BLaER1 treated with 17β-estradiol and CSF1 and Interleukin-3, amounts not matched to agents 10 nM and 100 nM (cell line): Measurements from ENCODE around the gene CCL20.
"Not testable (repeated sequence)": the region's sequence is repeated elsewhere in the genome, so short reads cannot be mapped to it uniquely, and the experiment has no call there.

Source experiments
- H3K27ac ChIP-seq, 11 experiments: shearing (Covaris generic); formaldehyde crosslinking; 2 replicates each; pipeline ENCODE4 v1.8.1; 2022
- H3K27me3 ChIP-seq, 11 experiments: shearing (Covaris generic); formaldehyde crosslinking; 2 replicates each; pipeline ENCODE4 v1.8.1; 2022
- H3K36me3 ChIP-seq, 11 experiments: shearing (Covaris generic); formaldehyde crosslinking; 2 replicates each; pipeline ENCODE4 v1.8.1; 2022
- H3K4me1 ChIP-seq, 10 experiments: shearing (Covaris generic); formaldehyde crosslinking; 2 replicates each; pipeline ENCODE4 v1.8.1; 2022
- H3K4me2 ChIP-seq, 11 experiments: shearing (Covaris generic); formaldehyde crosslinking; 2 replicates each; pipeline ENCODE4 v1.8.1; 2022
- H3K4me3 ChIP-seq, 10 experiments: shearing (Covaris generic); formaldehyde crosslinking; 2 replicates each; pipeline ENCODE4 v1.8.1; 2022
- H3K9ac ChIP-seq, 11 experiments: shearing (Covaris generic); formaldehyde crosslinking; 2 replicates each; pipeline ENCODE4 v1.8.1; 2022
- H3K9me3 ChIP-seq, 11 experiments: shearing (Covaris generic); formaldehyde crosslinking; replicated peaks in 1 of 11; 2 replicates each; pipeline ENCODE4 v1.8.1; 2022
- H4K20me1 ChIP-seq, 11 experiments: shearing (Covaris generic); formaldehyde crosslinking; 2 replicates each; pipeline ENCODE4 v1.8.1; 2022
- Cebpa-rat ChIP-seq, 11 experiments: shearing (Covaris generic); IDR thresholded peaks; 2 replicates each; pipeline ENCODE4 v1.8.1; 2022

CCL20 gene

DNA sequence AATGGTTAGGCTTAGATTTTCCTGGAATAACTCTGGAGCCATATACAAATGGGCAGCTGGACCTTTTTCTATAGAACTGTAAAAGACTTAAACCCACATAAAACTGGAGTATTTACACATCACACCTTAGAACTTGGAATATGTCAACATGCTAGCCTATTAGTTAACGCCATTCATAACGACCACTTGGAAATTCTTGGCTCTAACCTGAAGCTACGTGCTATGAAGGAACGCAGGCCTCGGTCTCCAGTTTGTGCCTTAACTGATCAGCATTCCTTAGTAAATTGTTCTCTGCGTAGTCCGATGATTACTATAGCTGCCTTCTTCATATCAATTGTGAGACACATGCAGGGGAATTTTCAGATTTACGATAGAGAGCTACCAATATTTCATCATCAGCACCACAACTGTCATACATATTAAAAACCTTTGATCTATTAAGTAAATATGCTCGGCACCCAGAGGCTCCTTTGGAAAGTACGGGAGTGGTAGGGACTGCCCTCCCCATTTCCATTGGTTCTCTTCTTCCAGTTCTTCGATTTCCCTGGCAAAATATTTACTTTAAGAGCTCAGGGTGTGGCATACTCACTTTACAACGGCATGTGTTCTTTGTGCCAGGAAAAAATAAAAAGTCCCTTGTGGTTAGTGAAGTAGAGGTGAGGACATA, 17.5 kb upstream of the CCL20 start:
- Histone ChIP-seq H3K4me1 (no peaks in the 10 kb centered on the region), H3K4me3 (no peak overlapping the region), H3K9me3 (no peaks in the 10 kb centered on the region), H3K27ac (no peak overlapping the region), H3K27me3 (no peaks in the 10 kb centered on the region), H3K9ac (no peak overlapping the region), H3K4me2 (no peak overlapping the region), H3K36me3 (no peaks in the 10 kb centered on the region), H4K20me1 (no peaks in the 10 kb centered on the region)
- no peak for TF ChIP-seq Cebpa-rat (IDR thresholded peaks at IDR 0.05)

DNA sequence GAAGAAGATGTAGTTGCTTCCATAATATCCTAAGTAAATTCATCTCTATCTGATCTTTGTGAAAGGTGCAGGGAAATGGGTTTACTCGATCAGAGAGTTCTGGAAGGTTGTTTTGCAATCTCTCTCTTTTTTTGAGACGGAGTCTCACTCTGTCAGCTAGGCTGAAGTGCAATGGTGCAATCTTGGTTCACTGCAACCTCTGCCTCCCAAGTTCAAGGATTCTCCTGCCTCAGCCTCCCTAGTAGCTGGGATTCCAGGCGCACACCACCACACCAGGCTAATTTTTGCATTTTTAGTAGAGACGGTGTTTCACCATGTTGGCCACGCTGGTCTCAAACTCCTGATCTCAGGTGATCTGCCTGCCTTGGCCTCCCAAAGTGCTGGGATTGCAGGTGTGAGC, 16.9 kb upstream of the CCL20 start:
- not testable (repeated sequence) for H3K36me3 ChIP-seq, H3K27me3 ChIP-seq, H3K27ac ChIP-seq, H3K9ac ChIP-seq, H3K9me3 ChIP-seq, H4K20me1 ChIP-seq, H3K4me3 ChIP-seq, H3K4me1 ChIP-seq, H3K4me2 ChIP-seq

- no peak for TF ChIP-seq Cebpa-rat (IDR thresholded peaks at IDR 0.05)
- no peaks in the 10 kb centered on the region for H3K36me3 ChIP-seq
- H3K9me3 ChIP-seq = peaks cover 0 to 5% (median 3%) of the 10 kb centered on the region in 11 experiments; a peak in 10 of 22 replicates
- H3K9ac ChIP-seq = no peak overlapping the region
- H3K4me1 ChIP-seq = no peaks in the 10 kb centered on the region; a peak in 1 of 20 replicates
- no peak overlapping the region for H3K27ac ChIP-seq
- no peak overlapping the region for H3K4me3 ChIP-seq
- H4K20me1 ChIP-seq = no peaks in the 10 kb centered on the region
- no peaks in the 10 kb centered on the region for H3K27me3 ChIP-seq
- no peak overlapping the region for H3K4me2 ChIP-seq
These were observed 14.4 kb upstream of the CCL20 start for GRCh38 chr2:227799202-227799601.

DNA sequence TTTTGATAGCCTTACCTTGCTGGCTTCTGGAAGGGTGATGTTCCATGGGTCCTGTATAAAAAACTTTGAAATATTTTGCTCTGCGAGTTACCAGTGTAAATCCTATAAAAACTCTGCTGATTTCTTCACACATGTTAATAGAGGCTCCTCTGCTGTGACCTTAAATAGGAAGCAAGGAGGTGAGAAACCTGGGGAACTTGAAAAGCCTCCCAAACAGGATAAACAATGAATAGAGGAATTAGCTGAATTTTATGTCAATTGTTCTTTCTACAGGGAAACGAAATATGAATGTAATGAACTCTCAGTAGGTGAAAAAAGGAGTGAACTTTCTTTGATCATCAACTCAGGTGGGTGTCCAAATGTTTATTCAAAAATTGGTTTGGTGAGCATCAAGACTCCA, 10.8 kb upstream of the CCL20 start:
- Histone ChIP-seq H4K20me1 (no peaks in the 10 kb centered on the region), H3K4me2 (no peak overlapping the region), H3K36me3 (no peaks in the 10 kb centered on the region), H3K9me3 (peaks cover 0 to 13% (median 10%) of the 10 kb centered on the region in 11 experiments; a peak in 10 of 22 replicates), H3K4me1 (peaks cover 17 to 24% (median 19%) of the 10 kb centered on the region in 10 experiments), H3K27ac (no peak overlapping the region), H3K4me3 (no peak overlapping the region), H3K27me3 (no peaks in the 10 kb centered on the region), H3K9ac (no peak overlapping the region)
- TF ChIP-seq Cebpa-rat (IDR thresholded peaks at IDR 0.05) = no peak

DNA sequence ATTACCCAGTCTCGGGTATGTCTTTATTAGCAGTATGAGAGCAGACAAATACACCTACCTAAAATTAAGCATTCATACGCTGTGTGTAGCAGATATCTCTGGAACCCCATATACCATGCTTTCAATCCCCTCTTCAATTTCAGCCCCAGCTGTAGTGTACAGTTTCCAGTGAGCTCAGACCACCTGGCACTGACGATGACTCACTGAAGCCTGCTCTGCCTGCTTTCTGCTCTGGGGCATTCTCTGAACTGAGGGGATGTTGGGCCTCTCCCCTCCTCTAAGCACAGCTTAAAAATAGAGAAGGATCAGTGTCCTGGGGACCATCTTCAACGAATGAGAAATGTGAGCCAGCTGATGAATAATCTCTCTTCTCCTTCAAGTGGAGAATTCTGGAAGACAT, 8.7 kb upstream of the CCL20 start:
- peak overlapping the region; percentile 60 to 88 (median 76) for H3K4me2 ChIP-seq
- no peaks in the 10 kb centered on the region for H3K36me3 ChIP-seq
- peak overlapping the region in 1 of 10 experiments; percentile 30; a peak in 1 of 20 replicates for H3K4me3 ChIP-seq
- peak overlapping the region in 10 of 11 experiments; percentile 21 to 81 (median 72); a peak in 19 of 22 replicates for H3K27ac ChIP-seq
- H4K20me1 ChIP-seq = no peaks in the 10 kb centered on the region
- peaks cover 0 to 13% (median 10%) of the 10 kb centered on the region in 11 experiments; a peak in 10 of 22 replicates for H3K9me3 ChIP-seq
- no peak for TF ChIP-seq Cebpa-rat (IDR thresholded peaks at IDR 0.05)
- no peaks in the 10 kb centered on the region for H3K27me3 ChIP-seq
- peaks cover 17 to 24% (median 19%) of the 10 kb centered on the region in 10 experiments for H3K4me1 ChIP-seq
- peak overlapping the region in 8 of 11 experiments; percentile 36 to 67 (median 56); a peak in 14 of 22 replicates for H3K9ac ChIP-seq

- peaks cover 0 to 13% (median 10%) of the 10 kb centered on the region in 11 experiments; a peak in 10 of 22 replicates for H3K9me3 ChIP-seq
- TF ChIP-seq Cebpa-rat (IDR thresholded peaks at IDR 0.05) = no peak
- peak overlapping the region; percentile 60 to 88 (median 76) for H3K4me2 ChIP-seq
- H3K4me3 ChIP-seq = peak overlapping the region in 8 of 10 experiments; percentile 12 to 45 (median 32); a peak in 13 of 20 replicates
- H4K20me1 ChIP-seq = no peaks in the 10 kb centered on the region
- H3K36me3 ChIP-seq = no peaks in the 10 kb centered on the region
- peak overlapping the region in 10 of 11 experiments; percentile 47 to 81 (median 72); a peak in 20 of 22 replicates for H3K27ac ChIP-seq
- no peaks in the 10 kb centered on the region for H3K27me3 ChIP-seq
- H3K9ac ChIP-seq = peak overlapping the region in 10 of 11 experiments; percentile 7 to 67 (median 52); a peak in 16 of 22 replicates
- H3K4me1 ChIP-seq = peaks cover 17 to 24% (median 19%) of the 10 kb centered on the region in 10 experiments
These were observed 8.1 kb upstream of the CCL20 start for GRCh38 chr2:227805578-227805977.

DNA sequence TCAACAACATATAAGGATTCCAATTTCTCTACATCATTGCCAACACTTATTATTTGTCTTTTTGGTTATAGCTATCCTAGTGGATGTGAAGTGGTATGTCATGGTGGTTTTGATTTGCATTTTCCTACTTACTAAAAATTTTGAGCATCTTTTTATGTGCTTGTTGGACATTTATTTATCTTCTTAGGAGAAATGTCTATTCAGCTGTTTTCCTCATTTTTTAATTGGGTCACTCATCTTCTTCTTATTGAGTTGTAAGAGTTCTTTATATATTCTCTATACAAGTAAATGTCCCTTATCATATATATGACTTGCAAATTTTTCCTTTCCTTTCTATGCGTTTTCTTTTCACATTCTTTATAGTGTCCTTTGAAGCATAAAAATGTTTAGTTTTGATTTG, 4.7 kb upstream of the CCL20 start:
- Histone ChIP-seq H3K36me3 (no peaks in the 10 kb centered on the region), H3K4me1 (peaks cover 17 to 31% (median 19%) of the 10 kb centered on the region in 10 experiments), H3K9ac (no peak overlapping the region), H3K4me3 (no peak overlapping the region), H3K27me3 (no peaks in the 10 kb centered on the region), H4K20me1 (no peaks in the 10 kb centered on the region), H3K4me2 (no peak overlapping the region), H3K27ac (no peak overlapping the region), H3K9me3 (peaks cover 0 to 11% (median 8%) of the 10 kb centered on the region in 11 experiments; a peak in 10 of 22 replicates)
- TF ChIP-seq Cebpa-rat (IDR thresholded peaks at IDR 0.05) = no peak

- no peak overlapping the region for H3K4me2 ChIP-seq
- no peak overlapping the region for H3K4me3 ChIP-seq
- H3K4me1 ChIP-seq = peaks cover 0 to 18% (median 3%) of the 10 kb centered on the region in 10 experiments; a peak in 9 of 20 replicates
- H3K27me3 ChIP-seq = no peaks in the 10 kb centered on the region
- no peak overlapping the region for H3K27ac ChIP-seq
- no peaks in the 10 kb centered on the region for H4K20me1 ChIP-seq
- H3K9me3 ChIP-seq = no peaks in the 10 kb centered on the region
- no peak overlapping the region for H3K9ac ChIP-seq
- no peak for TF ChIP-seq Cebpa-rat (IDR thresholded peaks at IDR 0.05)
- H3K36me3 ChIP-seq = no peaks in the 10 kb centered on the region
These were observed 1.6 kb upstream of the CCL20 start for GRCh38 chr2:227812001-227812400.

DNA sequence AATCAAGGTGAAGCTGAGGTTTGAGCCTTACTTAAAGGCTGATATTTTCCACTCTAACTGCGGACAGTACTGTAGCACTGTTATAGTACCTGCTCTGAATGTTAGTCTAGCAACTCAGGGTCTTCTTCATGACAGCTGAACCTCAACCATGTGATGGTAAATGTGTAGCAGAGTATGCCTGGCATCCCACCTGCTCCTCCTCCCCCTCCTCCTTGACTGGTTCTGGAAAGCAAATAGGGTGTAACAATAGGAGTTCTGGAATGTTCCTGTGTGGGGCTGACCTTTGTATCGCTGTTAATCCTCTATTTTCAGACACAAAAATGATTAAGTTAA, 447 bp upstream of the CCL20 start:
- no peaks in the 10 kb centered on the region for H3K27me3 ChIP-seq
- no peak for TF ChIP-seq Cebpa-rat (IDR thresholded peaks at IDR 0.05)
- no peaks in the 10 kb centered on the region for H3K36me3 ChIP-seq
- no peaks in the 10 kb centered on the region for H3K9me3 ChIP-seq
- no peak overlapping the region for H3K9ac ChIP-seq
- peak overlapping the region in 3 of 11 experiments; percentile 10 to 35 (median 21); a peak in 2 of 22 replicates for H3K4me2 ChIP-seq
- H3K27ac ChIP-seq = no peak overlapping the region
- H4K20me1 ChIP-seq = no peaks in the 10 kb centered on the region
- peaks cover 0 to 28% (median 13%) of the 10 kb centered on the region in 10 experiments; a peak in 17 of 20 replicates for H3K4me1 ChIP-seq
- H3K4me3 ChIP-seq = no peak overlapping the region

- no peak overlapping the region for H3K27ac ChIP-seq
- H3K9ac ChIP-seq = no peak overlapping the region
- TF ChIP-seq Cebpa-rat (IDR thresholded peaks at IDR 0.05) = no peak
- H3K4me3 ChIP-seq = no peak overlapping the region
- H3K4me2 ChIP-seq = no peak overlapping the region
- no peaks in the 10 kb centered on the region for H3K36me3 ChIP-seq
- no peaks in the 10 kb centered on the region for H3K9me3 ChIP-seq
- peaks cover 0 to 47% (median 25%) of the 10 kb centered on the region in 10 experiments; a peak in 17 of 20 replicates for H3K4me1 ChIP-seq
- no peaks in the 10 kb centered on the region for H3K27me3 ChIP-seq
- no peaks in the 10 kb centered on the region for H4K20me1 ChIP-seq
These were observed 1.4 kb downstream of the CCL20 start for GRCh38 chr2:227815066-227815465.
